Keratinocyte (primary cell): Measurements from ENCODE around the gene BNC2. TPM values are rescaled to one million over a fixed set of nuclear protein-coding genes. Genes with fewer than 3 reads are reported as not detected.
A peak's percentile ranks its signal among the peaks of the same experiment; 100 is the strongest.

Source experiments
- DNase-seq: peaks from one replicate; pipeline ENCODE4 v3.0.0-alpha.2; 2011; ENCODE audit warnings: low read depth, missing footprints, low spot score
- FAIRE-seq: peaks from 2 replicates; lab custom pipeline; 2011; peaks lifted over from hg19 to GRCh38; lab: Jason Lieb, UNC
- H2AFZ ChIP-seq: 2 replicates; pipeline ENCODE4 v1.6.0; 2012; ENCODE audit warnings: low read length, control low read depth, inconsistent platforms; ENCODE audit not compliant: control insufficient read depth
- H3K27ac ChIP-seq: 2 replicates; pipeline ENCODE4 v1.5.1; 2011; ENCODE audit warnings: low read length; ENCODE audit not compliant: control insufficient read depth, insufficient read depth
- H3K27me3 ChIP-seq: 3 replicates; pipeline ENCODE4 v1.6.0; 2011; ENCODE audit warnings: low read length; ENCODE audit not compliant: control insufficient read depth, insufficient read depth; ENCODE audit errors: extremely low read depth
- H3K36me3 ChIP-seq, 2 experiments: 2 replicates in 1 of 2; 3 replicates in 1 of 2; pipeline ENCODE4 v1.5.1; 2011; ENCODE audit warnings: low read length in 2 of 2, mild to moderate bottlenecking in 1 of 2; ENCODE audit not compliant: control insufficient read depth in 2 of 2, insufficient read depth in 2 of 2; ENCODE audit errors: extremely low read depth in 1 of 2
- H3K4me1 ChIP-seq: 3 replicates; pipeline ENCODE4 v1.5.1; 2011; ENCODE audit warnings: low read length; ENCODE audit not compliant: control insufficient read depth, insufficient read depth; ENCODE audit errors: extremely low read depth
- H3K4me2 ChIP-seq: 3 replicates; pipeline ENCODE4 v1.6.0; 2011; ENCODE audit warnings: low read depth, low read length; ENCODE audit not compliant: control insufficient read depth, insufficient read depth; ENCODE audit errors: extremely low read depth
- H3K4me3 ChIP-seq, 3 experiments: fragments of 200-600 bp in 1 of 3; sonication (generic) in 1 of 3; 2 replicates in 2 of 3; 3 replicates in 1 of 3; pipeline ENCODE4 v1.5.1; 2011 to 2016; ENCODE audit warnings: low read length in 3 of 3, mild to moderate bottlenecking in 3 of 3, control low read depth in 2 of 3, inconsistent platforms in 1 of 3, low read depth in 1 of 3, mixed read lengths in 1 of 3, mixed run types in 1 of 3, moderate library complexity in 1 of 3; ENCODE audit not compliant: control insufficient read depth in 2 of 3, insufficient read depth in 2 of 3; ENCODE audit errors: extremely low read depth in 1 of 3
- H3K79me2 ChIP-seq: 2 replicates; pipeline ENCODE4 v1.6.0; 2012; ENCODE audit warnings: low read length; ENCODE audit not compliant: control insufficient read depth, insufficient read depth
- H3K9ac ChIP-seq: 3 replicates; pipeline ENCODE4 v1.6.0; 2011; ENCODE audit warnings: low read length; ENCODE audit not compliant: control insufficient read depth, insufficient read depth; ENCODE audit errors: extremely low read depth
- H3K9me1 ChIP-seq: 3 replicates; pipeline ENCODE4 v1.6.0; 2011; ENCODE audit warnings: low read length; ENCODE audit not compliant: control insufficient read depth, insufficient read depth; ENCODE audit errors: extremely low read depth
- H3K9me3 ChIP-seq: 2 replicates; pipeline ENCODE4 v1.5.1; 2012; ENCODE audit warnings: low read depth, low read length; ENCODE audit not compliant: control insufficient read depth
- H4K20me1 ChIP-seq: 3 replicates; pipeline ENCODE4 v1.6.0; 2011; ENCODE audit warnings: low read length; ENCODE audit not compliant: control insufficient read depth, insufficient read depth; ENCODE audit errors: extremely low read depth
- CTCF ChIP-seq, 3 experiments: IDR thresholded peaks in 1 of 3; conservative IDR thresholded peaks in 1 of 3; optimal IDR thresholded peaks in 1 of 3; 2 replicates in 2 of 3; 3 replicates in 1 of 3; pipeline versions ENCODE3 to v1.5.1; 2011; ENCODE audit warnings: low read length in 3 of 3, mild to moderate bottlenecking in 3 of 3, moderate library complexity in 2 of 3, control low read depth in 1 of 3, inconsistent platforms in 1 of 3; ENCODE audit not compliant: insufficient read depth in 2 of 3; ENCODE audit errors: extremely low read depth in 1 of 3
- EZH2 ChIP-seq: IDR thresholded peaks from one replicate; pipeline ENCODE4 v1.6.1; 2012; ENCODE audit warnings: inconsistent platforms, mild to moderate bottlenecking, low read length, moderate library complexity
- dilution Hi-C: fragments of 300-500 bp; cut with MboI; formaldehyde crosslinking; loops from one replicate; pipeline ENCODE4 v1.7.0; 2020; ENCODE audit warnings: low sequenced_read_pairs; ENCODE audit not compliant: extremely low pct_ligation_motif_present
- polyA plus RNA-seq, 5 experiments: library from polyadenylated mRNA; depleted of rRNA in 3 of 5; stranded (reverse) in 3 of 5; stranded (forward) in 1 of 5; unstranded in 1 of 5; fragments of >200 nt; gene quantifications; 1 replicate in 1 of 5; 2 replicates in 3 of 5; 3 replicates in 1 of 5; pipeline versions ENCODE4 v1.2.1 to v1.2.3, GENCODE V29; 2011 to 2012; ENCODE audit warnings: missing spikeins in 2 of 5, low read depth in 1 of 5, low replicate concordance in 1 of 5

The BNC2 gene
- polyA plus RNA-seq, 1 donor (not counting 4 experiments of a cell fraction or from before 2014, with no cell fraction given), result 1.1 TPM

GRCh38 chr9:16642421-16643109, 227.9 kb downstream of the BNC2 start:
- Histone ChIP-seq H3K4me3 (no peak overlapping the region), H2AFZ (no peak overlapping the region), H4K20me1 (no peaks in the 10 kb centered on the region), H3K27ac (no peak overlapping the region), H3K36me3 (no peaks in the 10 kb centered on the region), H3K4me1 (peaks cover 6% of the 10 kb centered on the region), H3K9ac (no peak overlapping the region), H3K9me1 (no peaks in the 10 kb centered on the region), H3K27me3 (no peaks in the 10 kb centered on the region), H3K4me2 (no peak overlapping the region), H3K9me3 (no peaks in the 10 kb centered on the region), H3K79me2 (no peaks in the 10 kb centered on the region)
- TF ChIP-seq EZH2 (no peak), CTCF (optimal IDR thresholded peaks at IDR 0.05 in 1 of 3, IDR thresholded peaks at IDR 0.05 in 1 of 3, conservative IDR thresholded peaks at IDR 0.05 in 1 of 3; ENCODE audit: extremely low read depth in 1 of 3, insufficient read depth in 2 of 3, low read length in 3 of 3) (no peak)
- DNase-seq (no peak), FAIRE-seq (no peak)
- dilution Hi-C loops, result loop anchor here (25.0 kb wide), 1 partner anchor 405 kb away; no protein-coding TSS in a partner anchor

GRCh38 chr9:16640649-16641048, 229.8 kb downstream of the BNC2 start:
- peak; percentile 20 for FAIRE-seq

More at GRCh38 chr9:16640649-16641048, 229.8 kb downstream of the BNC2 start:
- Histone ChIP-seq H3K9ac (no peak overlapping the region), H2AFZ (no peak overlapping the region), H3K27ac (no peak overlapping the region), H3K9me3 (no peaks in the 10 kb centered on the region), H3K36me3 (no peaks in the 10 kb centered on the region), H3K4me3 (no peak overlapping the region), H3K9me1 (no peaks in the 10 kb centered on the region), H3K79me2 (no peaks in the 10 kb centered on the region), H4K20me1 (no peaks in the 10 kb centered on the region), H3K4me1 (peaks cover 13% of the 10 kb centered on the region), H3K4me2 (no peak overlapping the region), H3K27me3 (no peaks in the 10 kb centered on the region)
- peak in 1 of 3 experiments; percentile 18 for TF ChIP-seq CTCF (optimal IDR thresholded peaks at IDR 0.05 in 1 of 3, IDR thresholded peaks at IDR 0.05 in 1 of 3, conservative IDR thresholded peaks at IDR 0.05 in 1 of 3; ENCODE audit: extremely low read depth in 1 of 3, insufficient read depth in 2 of 3, low read length in 3 of 3)
- TF ChIP-seq EZH2, result no peak
- dilution Hi-C loops, result loop anchor here (25.0 kb wide), 1 partner anchor 403 kb away; no protein-coding TSS in a partner anchor
- no peak for DNase-seq
